ENCODE results near the gene MTMR10.
A peak's percentile ranks its signal among the peaks of the same experiment; 100 is the strongest.

MTMR10 gene

DNA sequence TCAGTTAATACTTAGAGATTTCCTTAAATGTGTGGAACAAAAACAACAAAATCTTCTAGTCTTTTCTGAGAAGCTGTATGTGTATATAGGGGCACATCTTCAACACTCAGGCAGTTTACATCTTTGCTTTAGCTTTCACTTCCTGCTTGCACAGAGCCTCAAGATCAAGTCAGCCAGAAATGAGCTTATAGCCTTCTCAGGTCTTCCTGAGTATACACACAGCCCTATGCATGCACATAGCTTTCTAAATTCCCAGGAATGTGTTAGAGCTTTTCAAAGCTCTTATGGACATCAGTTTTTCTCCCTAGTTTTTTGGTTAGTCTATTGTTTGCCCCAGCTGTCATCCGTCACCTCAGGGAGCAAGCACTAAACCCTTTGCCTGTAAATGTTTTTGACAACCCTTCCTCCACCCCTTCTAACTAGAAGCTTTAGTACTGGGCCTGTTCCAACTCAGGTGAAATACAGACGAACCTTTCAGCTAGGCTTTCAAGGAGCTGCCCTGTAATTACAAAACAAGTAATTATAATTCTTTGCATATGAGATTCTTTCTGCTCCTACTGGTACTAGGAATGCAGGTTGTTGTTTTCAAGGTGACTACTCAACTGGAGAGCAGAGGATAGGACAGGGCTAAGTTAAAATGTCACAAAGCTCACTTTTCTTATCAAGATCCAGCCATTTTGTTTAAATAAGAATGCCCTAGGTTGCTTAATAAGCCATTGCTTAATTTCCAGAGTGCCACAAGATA, 22.6 kb upstream of the MTMR10 start:
- no peak for ATAC-seq
- DNase-seq, result no peak

DNA sequence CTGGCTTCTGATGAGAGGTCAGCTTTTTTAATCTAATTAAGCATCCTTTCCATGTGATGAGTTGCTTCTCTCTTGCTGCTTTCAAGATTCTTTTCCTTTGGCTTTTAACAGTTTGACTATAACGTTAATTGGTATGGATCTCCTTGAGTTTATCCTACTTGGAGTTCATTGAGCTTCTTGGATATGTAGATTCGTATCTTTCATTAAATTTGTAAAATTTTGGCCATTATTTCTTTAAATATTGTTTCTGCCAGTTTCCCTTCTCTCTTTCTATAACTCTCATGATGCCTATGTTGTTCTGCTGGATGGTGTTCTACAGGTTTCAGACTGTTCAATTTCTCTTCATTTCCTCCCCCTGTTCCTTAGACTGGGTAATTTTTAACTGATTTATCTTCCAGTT, 21.0 kb upstream of the MTMR10 start:
- ATAC-seq (no peak), DNase-seq (no peak)

DNA sequence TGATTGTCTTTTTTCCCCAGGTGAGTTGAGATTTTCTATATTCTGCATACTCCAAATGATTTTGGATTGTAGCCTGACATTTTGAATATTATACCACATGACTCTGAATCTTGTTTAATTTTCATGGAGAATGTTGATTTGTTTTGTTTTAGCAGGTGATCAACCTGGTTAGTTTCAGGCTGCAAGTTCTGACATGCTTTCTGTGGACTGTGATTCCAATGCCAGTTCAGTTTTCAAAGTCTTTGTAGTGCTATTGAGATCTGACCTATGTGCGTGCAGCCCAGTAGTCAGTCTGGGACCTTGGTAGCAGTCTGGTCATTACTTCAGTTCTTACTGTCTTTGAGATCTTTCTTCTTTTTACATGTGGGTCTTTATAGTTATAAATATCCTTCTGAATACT, 18.6 kb upstream of the MTMR10 start:
- DNase-seq (no peak), ATAC-seq (no peak)

DNA sequence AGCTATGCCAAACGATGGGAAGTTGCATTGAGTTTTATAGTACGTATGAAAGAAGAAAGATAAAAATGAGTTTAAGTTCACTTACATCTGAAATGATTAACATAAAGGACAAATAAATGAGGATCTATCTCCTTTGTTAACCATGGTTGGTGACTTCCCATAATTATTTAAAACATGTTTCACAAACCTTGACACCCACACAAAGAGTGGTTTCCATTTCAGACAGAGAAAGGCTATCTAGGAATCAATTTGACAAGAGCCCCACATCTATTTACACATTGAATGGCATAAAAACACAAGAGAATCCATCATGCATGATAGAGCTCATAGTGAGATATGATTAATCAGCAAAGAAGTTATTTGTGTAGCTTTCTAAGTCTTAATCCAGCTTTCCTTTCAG, 14.2 kb upstream of the MTMR10 start:
- DNase-seq (no peak), ATAC-seq (no peak)

DNA sequence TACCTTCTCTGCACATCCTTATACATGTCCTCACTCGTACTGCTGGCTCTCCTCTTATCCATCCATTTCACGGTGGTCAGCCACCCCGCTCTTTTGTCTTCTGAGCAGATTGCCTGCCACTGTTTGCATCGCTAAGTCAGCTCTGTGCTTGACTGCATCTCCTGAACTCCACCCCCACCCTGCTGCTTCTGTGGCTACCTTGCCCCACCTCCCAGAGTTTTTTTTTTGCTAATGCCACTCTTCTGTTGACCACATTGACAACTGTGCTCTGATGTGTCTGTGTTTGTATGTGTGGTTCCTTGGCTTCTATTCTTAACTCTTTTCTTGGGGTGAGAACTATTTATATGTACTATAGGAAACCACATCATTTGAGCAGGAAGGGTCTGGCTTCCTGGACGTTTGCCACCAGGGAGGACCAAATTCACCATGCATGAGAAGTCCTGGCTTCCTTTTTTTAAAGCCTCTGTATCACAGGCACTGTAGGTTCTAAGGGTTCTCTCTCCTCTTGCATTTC, 12.8 kb upstream of the MTMR10 start:
- no peak for DNase-seq
- ATAC-seq, result no peak

DNA sequence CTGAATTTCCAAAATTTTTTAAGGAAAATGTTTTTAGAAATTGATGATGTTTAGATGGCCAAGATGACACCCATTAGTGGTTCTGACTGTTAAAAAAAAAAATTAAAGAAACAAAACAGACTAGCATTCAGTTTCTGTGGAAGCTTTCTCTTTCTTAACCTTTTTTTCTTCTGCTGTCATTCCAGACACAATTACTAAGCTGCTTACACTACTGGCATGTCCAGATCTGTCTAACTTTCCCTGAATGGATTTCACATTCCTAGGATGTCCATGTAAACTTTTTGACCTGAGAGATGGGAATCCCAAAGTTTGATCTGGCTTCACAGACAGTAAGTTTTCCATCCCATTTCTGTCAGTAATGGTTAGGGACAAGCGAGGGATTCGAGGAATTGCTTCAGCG, 10.3 kb upstream of the MTMR10 start:
- ATAC-seq, result no peak
- no peak for DNase-seq

DNA sequence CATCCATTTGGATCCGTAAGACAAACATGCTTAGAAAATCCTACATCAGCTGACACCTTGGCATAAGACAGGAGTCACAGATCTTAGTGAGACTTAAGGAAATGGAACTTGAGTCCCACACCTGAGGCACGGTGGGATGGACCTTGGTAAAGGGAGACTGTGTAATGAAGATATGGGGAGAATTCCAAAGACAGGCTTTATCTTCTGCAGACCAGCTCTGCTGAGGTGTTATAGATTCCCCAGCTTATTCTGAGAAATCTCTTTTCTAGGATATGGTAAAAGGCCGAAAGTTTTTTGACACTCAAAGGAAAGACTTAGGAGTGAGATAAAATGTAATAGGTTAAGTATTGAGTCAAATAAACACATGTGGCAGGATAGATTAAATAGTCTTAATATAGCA, 8.3 kb upstream of the MTMR10 start:
- DNase-seq, result no peak
- ATAC-seq, result no peak

DNA sequence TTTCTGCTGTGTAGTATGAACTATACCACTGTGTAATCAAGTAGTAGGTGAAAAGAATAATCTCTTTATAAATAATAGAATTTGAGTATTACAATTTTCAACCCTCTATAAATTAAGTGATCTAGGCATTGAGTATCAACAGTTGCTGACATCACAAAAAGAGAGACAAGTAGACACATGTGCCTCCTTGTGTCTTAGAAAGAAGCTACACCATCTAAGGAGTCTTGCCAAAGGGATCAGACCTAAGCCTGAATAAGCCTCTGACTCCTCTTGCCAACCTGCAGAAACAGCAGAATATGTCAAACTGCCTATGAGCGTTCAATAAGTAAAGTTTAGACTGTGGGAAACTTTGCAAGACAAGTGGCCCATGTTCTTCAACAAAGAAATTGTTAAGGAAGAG, 5.8 kb upstream of the MTMR10 start:
- ATAC-seq (no peak), DNase-seq (no peak)

DNA sequence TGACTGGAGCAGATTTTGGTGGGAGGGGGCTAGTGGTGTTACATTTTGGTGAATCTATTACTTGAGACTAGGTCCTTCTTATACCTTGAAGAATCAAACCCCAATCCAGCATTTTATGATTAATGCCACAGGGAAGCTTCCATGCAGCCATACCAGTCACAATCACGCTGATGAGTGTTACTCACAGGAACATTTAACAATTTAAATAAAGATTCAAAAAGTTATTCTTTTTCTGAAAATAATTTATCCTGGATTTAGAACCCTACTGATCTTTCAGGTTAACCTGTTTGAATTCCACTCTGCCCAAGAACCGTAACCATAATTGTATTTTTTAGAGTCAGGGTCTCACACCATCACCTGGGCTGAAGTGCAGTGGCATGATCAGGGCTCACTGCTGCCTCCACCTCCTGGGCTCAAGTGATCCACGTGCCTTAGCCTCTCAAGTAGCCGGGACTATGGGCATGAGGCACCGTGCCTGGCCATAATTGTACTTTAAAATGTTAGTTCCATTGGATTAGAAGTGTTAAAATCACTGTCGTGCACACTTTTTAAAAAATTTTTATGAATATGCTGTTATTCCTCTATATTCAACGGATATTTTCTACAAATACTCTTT, 929 bp upstream of the MTMR10 start:
- DNase-seq, result no peak

DNA sequence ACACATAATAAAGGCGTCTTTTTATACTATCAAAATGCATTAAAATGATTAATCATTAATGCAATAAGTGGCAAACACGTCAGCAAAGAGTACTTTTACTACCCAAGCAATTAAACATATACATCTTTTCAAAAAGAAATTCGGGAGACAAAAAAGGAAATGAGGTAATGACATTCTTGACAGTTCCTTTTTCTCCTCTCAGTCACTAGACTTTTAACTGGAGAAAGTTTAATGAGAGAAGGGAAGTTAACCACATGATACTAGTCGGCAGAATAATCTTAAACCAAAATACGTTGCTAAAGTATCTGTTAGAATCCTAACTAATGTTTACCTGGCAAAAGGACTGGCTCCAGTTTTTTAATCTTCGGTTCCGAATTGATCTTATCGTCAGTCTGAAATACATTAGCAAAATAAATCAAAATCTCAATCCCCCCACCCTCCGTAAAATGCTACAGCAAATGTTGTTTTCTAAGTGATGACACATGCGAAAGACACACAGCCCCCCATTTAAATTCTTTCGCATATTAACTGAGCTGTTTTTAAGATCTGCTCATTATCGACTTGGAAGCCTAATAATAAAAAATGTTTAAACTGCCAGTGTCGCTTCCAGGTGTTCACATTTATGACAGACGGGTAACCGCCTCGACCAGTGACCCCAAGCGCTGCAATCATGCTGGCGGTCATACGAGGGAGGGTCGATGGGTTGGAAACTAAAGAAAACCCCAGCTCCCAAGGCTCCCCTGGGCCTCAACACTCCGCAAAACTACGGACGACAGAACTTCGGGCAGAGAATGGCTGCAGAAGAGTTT, 778 bp downstream of the MTMR10 start:
- peak; percentile 1 for ATAC-seq
- no peak for DNase-seq

More for the DNA sequence above, 929 bp upstream of the MTMR10 start:
- ATAC-seq, result no peak

DNA sequence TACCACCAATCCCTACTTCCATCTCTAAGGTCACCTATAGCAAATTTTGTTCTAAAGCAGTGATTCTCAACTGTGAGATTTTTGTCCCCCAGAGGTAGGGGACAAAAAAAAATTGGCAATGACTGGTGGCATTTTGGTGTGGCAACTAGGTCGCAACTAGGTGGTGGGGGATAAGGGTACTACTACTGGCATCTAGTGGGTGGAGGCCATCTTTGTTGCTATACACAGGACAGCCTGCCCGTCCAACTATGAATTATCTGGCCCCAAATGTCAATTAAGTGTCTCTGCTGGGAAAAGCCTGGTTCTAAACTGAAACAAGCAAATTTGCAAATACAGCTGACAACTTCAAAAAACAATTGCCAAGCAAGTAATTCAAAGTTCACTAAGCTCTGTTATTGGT, 1.4 kb downstream of the MTMR10 start:
- ATAC-seq (no peak), DNase-seq (no peak)

DNA sequence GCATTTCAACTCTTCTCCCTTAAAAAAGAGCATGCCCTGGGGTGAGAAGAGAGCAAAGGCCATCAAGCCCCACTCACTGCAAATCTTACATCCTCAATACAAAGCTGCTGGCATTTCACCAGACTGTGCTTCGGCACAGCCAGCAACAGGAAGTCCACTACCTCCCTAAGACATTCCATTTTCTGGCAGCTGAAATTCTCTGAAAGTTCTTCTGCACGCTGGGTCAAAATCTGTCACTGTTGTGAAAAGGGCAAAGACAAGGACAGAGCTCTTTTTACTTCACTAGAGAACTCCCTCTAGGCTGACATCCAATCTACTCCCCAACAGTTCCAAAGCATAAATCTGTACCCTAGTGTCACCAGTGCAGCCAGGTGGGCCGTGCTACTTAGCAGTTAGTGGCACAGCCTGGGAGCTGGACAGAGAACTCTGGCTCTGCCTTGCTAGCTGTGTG, 6.3 kb downstream of the MTMR10 start:
- ATAC-seq, result no peak
- DNase-seq, result no peak

DNA sequence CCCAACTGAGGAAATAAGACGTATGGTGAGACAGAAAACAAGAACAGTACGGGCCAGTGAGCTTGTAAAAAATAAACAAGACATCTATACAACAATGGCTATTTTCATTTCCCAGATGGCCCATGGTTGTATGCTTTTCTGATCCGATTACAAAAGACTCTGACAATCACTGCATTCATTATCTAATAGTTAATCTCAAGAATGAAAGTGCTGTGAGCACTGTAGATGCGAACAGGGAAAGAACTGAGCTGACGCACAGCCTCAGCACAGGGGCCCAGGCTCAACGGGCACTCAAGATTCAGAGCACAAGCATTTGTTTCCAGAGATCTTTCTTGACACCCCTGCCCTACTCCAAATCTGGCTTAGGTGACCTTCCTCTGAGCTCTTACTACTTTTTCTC, 6.9 kb downstream of the MTMR10 start:
- no peak for DNase-seq
- no peak for ATAC-seq

DNA sequence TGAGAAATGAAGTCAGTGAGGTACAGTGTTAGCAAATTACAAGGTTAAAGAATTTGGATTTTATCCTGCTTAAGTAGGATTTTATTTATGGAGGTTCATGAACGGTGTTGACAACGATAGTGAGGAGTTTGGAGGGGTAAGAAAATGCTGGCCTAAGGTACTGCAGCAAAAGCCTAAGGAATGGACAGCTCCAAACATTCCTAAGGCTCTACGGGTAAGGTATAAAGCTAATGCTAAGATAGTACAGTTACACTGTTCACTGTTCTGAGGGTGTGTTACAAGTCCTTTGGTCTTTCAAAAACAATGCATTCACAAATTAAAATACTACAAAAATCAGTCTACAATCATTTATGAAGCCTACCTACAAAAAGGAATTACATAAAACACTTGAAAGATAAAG, 7.3 kb downstream of the MTMR10 start:
- DNase-seq (no peak), ATAC-seq (no peak)

DNA sequence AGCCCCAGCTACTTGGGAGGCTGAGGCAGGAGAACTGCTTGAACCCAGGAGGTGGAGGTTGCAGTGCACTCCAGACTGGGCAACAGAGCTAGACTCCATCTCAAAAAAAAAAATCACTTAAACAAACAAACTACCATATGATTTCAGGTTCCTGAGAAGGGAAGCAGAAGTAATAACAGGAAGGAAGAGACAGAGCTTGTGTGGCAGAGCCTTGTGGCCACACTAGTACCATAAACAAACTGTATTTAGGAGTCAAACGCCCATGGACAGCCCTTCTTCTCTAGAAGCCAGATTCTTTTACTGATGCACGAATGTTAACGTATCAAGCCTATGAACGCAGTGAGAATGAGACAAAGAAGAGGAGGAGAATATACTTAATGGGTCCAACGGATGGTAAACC, 12.0 kb downstream of the MTMR10 start:
- no peak for DNase-seq
- no peak for ATAC-seq

DNA sequence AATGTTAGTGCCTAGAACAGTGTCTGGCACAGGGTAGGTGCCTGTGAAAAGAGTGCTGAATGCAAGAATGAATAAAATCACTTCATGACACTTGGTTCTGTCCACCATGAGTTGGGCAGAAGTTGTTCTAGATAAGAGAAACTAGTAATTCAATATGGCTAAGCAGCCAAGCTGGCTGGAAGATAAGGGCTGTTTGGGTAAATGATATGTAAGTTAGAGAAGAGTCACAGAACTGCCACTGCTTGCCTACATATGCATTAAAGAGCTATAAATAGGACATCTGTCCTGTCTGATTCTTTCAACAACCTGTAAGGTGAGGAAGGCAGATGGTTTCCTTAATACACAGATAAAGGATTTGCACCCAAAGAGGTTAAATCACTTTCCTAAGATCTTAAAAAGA, 13.1 kb downstream of the MTMR10 start:
- no peak for DNase-seq
- ATAC-seq, result no peak

DNA sequence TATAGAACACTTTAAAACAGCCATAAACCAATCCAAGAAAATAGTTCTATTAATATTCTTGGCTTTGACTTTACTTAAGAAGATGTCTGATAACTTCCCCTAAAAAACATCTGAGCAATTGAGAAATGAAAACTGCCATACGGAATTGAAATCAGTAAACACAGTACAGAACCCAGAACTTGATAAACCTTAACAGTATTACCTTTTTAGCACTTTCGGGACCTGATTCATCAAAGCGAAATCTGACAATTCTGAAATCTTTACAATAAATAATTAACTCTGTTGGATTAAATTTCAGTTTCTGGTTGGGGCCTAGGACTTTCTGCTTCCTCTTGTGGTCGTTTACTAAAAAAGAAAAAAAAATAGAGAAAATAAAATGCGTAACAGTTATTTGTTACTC, 17.3 kb downstream of the MTMR10 start:
- ATAC-seq (no peak), DNase-seq (no peak)

DNA sequence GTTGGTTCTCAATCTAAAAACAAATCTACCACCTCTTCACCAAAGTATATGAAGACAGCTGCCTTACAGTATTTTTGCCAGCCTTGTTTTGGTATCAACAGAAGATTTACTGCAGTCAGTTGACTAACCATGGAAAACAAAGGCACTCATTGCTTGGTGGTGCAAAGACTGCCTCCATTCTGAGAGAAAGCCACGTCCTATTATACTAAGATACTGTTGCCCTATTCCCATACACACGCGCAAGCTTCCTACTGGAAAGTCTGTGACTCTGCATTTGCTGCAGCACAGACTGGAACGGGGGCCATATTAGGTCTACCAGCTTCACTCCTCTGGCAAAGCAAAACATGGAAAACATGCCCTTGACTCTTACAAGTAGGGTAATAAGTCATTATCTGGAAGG, 18.0 kb downstream of the MTMR10 start:
- DNase-seq (no peak), ATAC-seq (no peak)

DNA sequence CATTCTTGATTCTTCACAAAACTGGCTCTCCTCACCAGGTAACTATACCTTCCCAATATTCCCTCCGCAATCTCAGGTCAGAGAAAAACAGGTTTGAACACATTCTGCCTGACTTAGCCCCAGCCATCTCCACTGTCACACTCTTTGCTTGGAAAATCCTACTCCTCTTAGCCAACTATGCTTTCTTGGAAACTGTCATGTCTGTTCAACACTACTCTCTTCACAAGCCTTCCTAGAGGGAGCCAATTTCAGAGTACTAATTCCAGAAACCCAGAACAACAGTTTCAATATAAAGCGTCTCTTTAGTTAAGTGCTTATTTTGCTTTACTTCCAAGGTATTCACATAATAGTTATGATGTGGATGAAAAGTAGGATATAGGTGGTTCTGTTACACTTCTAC, 21.7 kb downstream of the MTMR10 start:
- DNase-seq (no peak), ATAC-seq (no peak)

DNA sequence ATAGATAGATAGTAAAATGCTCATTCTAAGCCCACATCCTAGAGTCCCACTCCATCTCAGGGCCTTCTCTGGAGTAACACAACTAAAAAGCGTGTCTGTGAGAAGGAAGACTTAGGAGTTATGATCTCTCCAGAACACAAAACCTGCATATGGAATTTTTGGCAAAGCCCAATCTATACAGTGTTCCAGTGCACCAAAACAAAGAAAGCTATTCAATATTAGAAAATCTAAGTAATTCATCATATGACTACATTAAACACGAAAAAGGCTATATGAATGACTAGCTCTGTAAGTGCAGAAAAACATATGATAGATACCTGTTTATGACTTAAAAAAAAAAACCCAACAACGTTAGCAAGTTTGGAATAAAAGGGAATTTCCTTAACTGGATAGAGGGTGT, 27.7 kb downstream of the MTMR10 start:
- no peak for ATAC-seq

DNA sequence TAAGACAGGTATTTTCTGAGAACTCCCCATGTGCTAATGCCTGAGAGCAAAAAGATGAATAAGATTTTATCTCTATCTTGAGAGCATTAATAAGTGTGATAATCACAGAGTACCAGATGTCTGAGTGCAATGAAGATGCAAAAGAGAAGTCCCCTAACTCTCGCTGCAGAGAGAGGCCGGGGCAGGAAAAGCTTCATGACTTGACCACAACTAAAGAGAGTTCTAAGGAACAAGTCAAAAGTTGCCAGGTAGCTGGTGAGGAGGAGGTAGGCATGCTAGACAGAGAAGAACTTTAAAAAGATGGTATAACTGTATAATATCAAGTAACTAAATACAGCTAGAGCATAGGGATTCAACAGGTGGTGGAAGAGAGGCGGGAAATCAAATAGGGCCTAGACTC, 28.8 kb downstream of the MTMR10 start:
- ATAC-seq (no peak), DNase-seq (no peak)

More for the DNA sequence above, 27.7 kb downstream of the MTMR10 start:
- no peak for DNase-seq

DNA sequence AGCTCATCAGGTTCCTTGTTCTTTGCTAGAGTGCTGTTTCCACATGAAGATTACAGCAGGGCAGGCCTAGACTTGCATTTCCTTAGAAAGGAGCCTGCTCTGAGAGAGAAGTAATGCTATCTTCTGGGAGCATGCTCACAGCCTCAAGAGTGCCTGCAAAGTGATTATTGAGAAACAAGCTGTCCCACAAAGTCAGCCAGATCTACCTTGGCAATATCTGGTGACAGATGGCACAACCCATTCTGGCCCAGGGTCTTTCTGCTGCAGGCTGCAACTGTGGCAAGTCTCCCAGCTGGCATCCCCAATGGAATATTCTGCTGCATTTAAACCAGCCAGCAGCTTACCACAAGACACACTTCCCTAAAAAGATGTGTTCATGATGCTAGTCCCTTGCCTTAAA, 29.3 kb downstream of the MTMR10 start:
- ATAC-seq (no peak), DNase-seq (no peak)

DNA sequence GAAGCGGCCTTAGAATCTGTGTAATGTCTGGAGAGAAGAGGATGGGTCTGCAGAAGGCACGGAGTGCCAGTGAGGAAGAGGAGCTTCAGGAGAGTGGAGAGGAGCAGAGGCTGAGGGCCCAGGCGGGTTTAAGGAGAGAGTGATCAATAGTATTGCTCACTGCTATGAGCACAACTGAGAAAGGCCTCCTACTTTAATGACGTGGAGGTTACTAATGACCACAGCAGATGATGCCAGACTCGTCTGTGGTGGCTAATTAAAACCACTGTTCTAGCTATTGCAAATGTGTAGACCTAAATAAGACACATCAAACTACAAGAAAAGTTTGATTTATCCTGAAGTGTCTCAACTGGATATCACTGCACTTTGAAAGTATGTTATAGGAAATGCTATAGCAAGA, 33.2 kb downstream of the MTMR10 start:
- ATAC-seq, result no peak
- no peak for DNase-seq

All from stimulated activated naive CD8-positive, alpha-beta T cell treated with anti-CD3 and anti-CD28 coated beads, Interleukin-15, Interleukin-2, amounts not matched to agents 100 U/mL and 50 U/mL, for 24 hours (primary cell).